ENCODE data around the gene TMEM190.
"Not testable (repeated sequence)": the region's sequence is repeated elsewhere in the genome, so short reads cannot be mapped to it uniquely, and the experiment has no call there.

Gene TMEM190

GRCh38 chr19:55376241-55376933, at the start of gene TMEM190:
Gene TMEM190 (plus strand): TSS chr19:55376826. CDS start chr19:55376854, 28 bp downstream.
- DNase-seq (ENCODE audit: insufficient read length, low spot score) = no peak
- FAIRE-seq = no peak

- not testable (repeated sequence) for DNase-seq (ENCODE audit: insufficient read length, low spot score); FAIRE-seq
Measured at GRCh38 chr19:55328774-55329318, 47.8 kb upstream of the TMEM190 start.

- not testable (repeated sequence) for FAIRE-seq; DNase-seq (ENCODE audit: insufficient read length, low spot score)
Measured at GRCh38 chr19:55329791-55330190, 46.8 kb upstream of the TMEM190 start.

- DNase-seq (ENCODE audit: insufficient read length, low spot score) (no peak), FAIRE-seq (no peak)
Measured at GRCh38 chr19:55333870-55334269, 42.8 kb upstream of the TMEM190 start.

GRCh38 chr19:55336101-55336500, 40.5 kb upstream of the TMEM190 start:
- no peak for FAIRE-seq

GRCh38 chr19:55339105-55339888, 37.3 kb upstream of the TMEM190 start, which contains the start of gene KMT5C:
Gene KMT5C (plus strand): TSS chr19:55339876. CDS start chr19:55341937, 2,061 bp downstream.
- DNase-seq (ENCODE audit: insufficient read length, low spot score) = peak; percentile 98
- peak; percentile 100 for FAIRE-seq

More at GRCh38 chr19:55336101-55336500, 40.5 kb upstream of the TMEM190 start:
- DNase-seq (ENCODE audit: insufficient read length, low spot score) = no peak

GRCh38 chr19:55339889-55340783, 36.5 kb upstream of the TMEM190 start:
- DNase-seq (ENCODE audit: insufficient read length, low spot score) (no peak), FAIRE-seq (no peak)

- DNase-seq (ENCODE audit: insufficient read length, low spot score) = no peak
Measured at GRCh38 chr19:55340784-55341147, 35.9 kb upstream of the TMEM190 start.

GRCh38 chr19:55341171-55341588, 35.4 kb upstream of the TMEM190 start:
- FAIRE-seq (peak; percentile 64), DNase-seq (ENCODE audit: insufficient read length, low spot score) (peak; percentile 97)

More at GRCh38 chr19:55340784-55341147, 35.9 kb upstream of the TMEM190 start:
- FAIRE-seq = no peak

GRCh38 chr19:55341595-55342531, 34.8 kb upstream of the TMEM190 start:
- FAIRE-seq (no peak), DNase-seq (ENCODE audit: insufficient read length, low spot score) (no peak)

- FAIRE-seq (no peak), DNase-seq (ENCODE audit: insufficient read length, low spot score) (no peak)
Measured at GRCh38 chr19:55344444-55344843, 32.2 kb upstream of the TMEM190 start.

GRCh38 chr19:55345101-55345817, 31.4 kb upstream of the TMEM190 start:
- FAIRE-seq = no peak

GRCh38 chr19:55345818-55346724, 30.6 kb upstream of the TMEM190 start:
- FAIRE-seq (no peak), DNase-seq (ENCODE audit: insufficient read length, low spot score) (no peak)

More at GRCh38 chr19:55345101-55345817, 31.4 kb upstream of the TMEM190 start:
- DNase-seq (ENCODE audit: insufficient read length, low spot score) = no peak

GRCh38 chr19:55346725-55347441, 29.7 kb upstream of the TMEM190 start:
- FAIRE-seq = no peak
- DNase-seq (ENCODE audit: insufficient read length, low spot score) = no peak

- DNase-seq (ENCODE audit: insufficient read length, low spot score) (no peak), FAIRE-seq (no peak)
Measured at GRCh38 chr19:55347442-55348009, 29.1 kb upstream of the TMEM190 start.

GRCh38 chr19:55348317-55349034, 28.1 kb upstream of the TMEM190 start:
- DNase-seq (ENCODE audit: insufficient read length, low spot score) (no peak), FAIRE-seq (no peak)

All from GM19239 (cell line).